Frontal cortex (tissue), 4 donors: ENCODE results near the gene USP13. TPM values are rescaled to one million over a fixed set of nuclear protein-coding genes. Genes with fewer than 3 reads are reported as not detected.
"Not testable (repeated sequence)": the region's sequence is repeated elsewhere in the genome, so short reads cannot be mapped to it uniquely, and the experiment has no call there.

Experiments
- DNase-seq, 2 donors: peaks; one replicate each; pipeline ENCODE4 v3.0.0; 2012; ENCODE audit warnings: low spot score in 2 of 2
- FAIRE-seq: peaks from 2 replicates; lab custom pipeline; 2012; peaks lifted over from hg19 to GRCh38; lab: Jason Lieb, UNC
- total RNA-seq: library from RNA; depleted of rRNA; stranded (reverse); fragments of >200 nt; gene quantifications from one replicate; pipeline ENCODE4 v1.2.3, GENCODE V29; 2014
- donor health status: control.
- donor health status: control.
- donor health status: control.

USP13 gene
- total RNA-seq, 1 donor from 2014 or later: 10.2 TPM

- DNase-seq (no peak), FAIRE-seq (no peak)
Measured at GRCh38 chr3:179769411-179770247, 116.8 kb downstream of the USP13 start.

GRCh38 chr3:179771797-179772196 lies 119.0 kb downstream of the USP13 start:
- DNase-seq: no peak
- no peak for FAIRE-seq

GRCh38 chr3:179772297-179772696 lies 119.5 kb downstream of the USP13 start:
- DNase-seq: no peak
- no peak for FAIRE-seq

GRCh38 chr3:179775416-179776122 lies 122.7 kb downstream of the USP13 start:
- no peak for FAIRE-seq
- DNase-seq: no peak

- not testable (repeated sequence) for FAIRE-seq, DNase-seq
Measured at GRCh38 chr3:179782841-179783240, 130.0 kb downstream of the USP13 start.

GRCh38 chr3:179788996-179789395 lies 136.2 kb downstream of the USP13 start:
- DNase-seq (no peak), FAIRE-seq (no peak)

GRCh38 chr3:179791793-179792192 lies 139.0 kb downstream of the USP13 start:
- FAIRE-seq (no peak), DNase-seq (no peak)

GRCh38 chr3:179794355-179794754 lies 141.5 kb downstream of the USP13 start:
- FAIRE-seq: no peak
- DNase-seq: no peak

- no peak for FAIRE-seq
- no peak for DNase-seq
Measured at GRCh38 chr3:179796421-179796820, 143.6 kb downstream of the USP13 start.

- DNase-seq (no peak), FAIRE-seq (no peak)
Measured at GRCh38 chr3:179797192-179797591, 144.4 kb downstream of the USP13 start.

- no peak for FAIRE-seq
- no peak for DNase-seq
Measured at GRCh38 chr3:179801263-179801662, 148.4 kb downstream of the USP13 start.

GRCh38 chr3:179801856-179802255 lies 149.0 kb downstream of the USP13 start:
- no peak for FAIRE-seq

GRCh38 chr3:179806177-179806576 lies 153.3 kb downstream of the USP13 start:
- DNase-seq (no peak), FAIRE-seq (no peak)

More at GRCh38 chr3:179801856-179802255, 149.0 kb downstream of the USP13 start:
- no peak for DNase-seq

GRCh38 chr3:179807588-179807987 lies 154.7 kb downstream of the USP13 start:
- no peak for FAIRE-seq
- no peak for DNase-seq

GRCh38 chr3:179809639-179810038 lies 156.8 kb downstream of the USP13 start:
- DNase-seq (no peak), FAIRE-seq (no peak)

GRCh38 chr3:179811321-179812095 lies 158.7 kb downstream of the USP13 start:
- peak; percentile 76 for FAIRE-seq
- DNase-seq: peak; percentile 6 to 45

- DNase-seq (no peak), FAIRE-seq (no peak)
Measured at GRCh38 chr3:179812096-179812382, 159.2 kb downstream of the USP13 start.

GRCh38 chr3:179819379-179819778 lies 166.5 kb downstream of the USP13 start:
- no peak for DNase-seq
- FAIRE-seq: no peak

GRCh38 chr3:179822296-179822695 lies 169.5 kb downstream of the USP13 start:
- DNase-seq (no peak), FAIRE-seq (no peak)

- DNase-seq (no peak), FAIRE-seq (no peak)
Measured at GRCh38 chr3:179825527-179826246, 172.8 kb downstream of the USP13 start.
